ENCODE data around the gene CHST8.

GRCh38 chr19:33722456-33723239 is 100.9 kb downstream of the CHST8 start:
- TF ChIP-seq USF1 (CRISPR knock-in tag; IDR thresholded peaks at IDR 0.05), result no peak
- TF ChIP-seq, protein P1, sequence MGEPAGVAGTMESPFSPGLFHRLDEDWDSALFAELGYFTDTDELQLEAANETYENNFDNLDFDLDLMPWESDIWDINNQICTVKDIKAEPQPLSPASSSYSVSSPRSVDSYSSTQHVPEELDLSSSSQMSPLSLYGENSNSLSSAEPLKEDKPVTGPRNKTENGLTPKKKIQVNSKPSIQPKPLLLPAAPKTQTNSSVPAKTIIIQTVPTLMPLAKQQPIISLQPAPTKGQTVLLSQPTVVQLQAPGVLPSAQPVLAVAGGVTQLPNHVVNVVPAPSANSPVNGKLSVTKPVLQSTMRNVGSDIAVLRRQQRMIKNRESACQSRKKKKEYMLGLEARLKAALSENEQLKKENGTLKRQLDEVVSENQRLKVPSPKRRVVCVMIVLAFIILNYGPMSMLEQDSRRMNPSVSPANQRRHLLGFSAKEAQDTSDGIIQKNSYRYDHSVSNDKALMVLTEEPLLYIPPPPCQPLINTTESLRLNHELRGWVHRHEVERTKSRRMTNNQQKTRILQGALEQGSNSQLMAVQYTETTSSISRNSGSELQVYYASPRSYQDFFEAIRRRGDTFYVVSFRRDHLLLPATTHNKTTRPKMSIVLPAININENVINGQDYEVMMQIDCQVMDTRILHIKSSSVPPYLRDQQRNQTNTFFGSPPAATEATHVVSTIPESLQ (CRISPR knock-in tag; IDR thresholded peaks at IDR 0.05), result no peak
- TF ChIP-seq CTCF (IDR thresholded peaks at IDR 0.05), result no peak
- TF ChIP-seq ZBTB21 (CRISPR knock-in tag; IDR thresholded peaks at IDR 0.05; ENCODE audit: borderline replicate concordance), result no peak
- no peak for TF ChIP-seq MXD4 (CRISPR knock-in tag; IDR thresholded peaks at IDR 0.05; ENCODE audit: borderline replicate concordance)
- TF ChIP-seq CBFB (CRISPR knock-in tag; IDR thresholded peaks at IDR 0.05; ENCODE audit: low read depth), result no peak
- no peak for TF ChIP-seq CREB1 (CRISPR knock-in tag; IDR thresholded peaks at IDR 0.05)
- no peak for TF ChIP-seq JUN (CRISPR knock-in tag; IDR thresholded peaks at IDR 0.05)
- TF ChIP-seq HMGXB4 (CRISPR knock-in tag; IDR thresholded peaks at IDR 0.05), result no peak

Measured in WTC11 (cell line).